Activated CD8-positive, alpha-beta memory T cell treated with anti-CD3 and anti-CD28 coated beads, Interleukin-2, amount 10 ng/mL, durations not matched to agents 7 days and 5 days (primary cell): ENCODE results near the gene OR7C2. TPM values are rescaled to one million over a fixed set of nuclear protein-coding genes. Genes with fewer than 3 reads are reported as not detected.

Source experiments
- total RNA-seq, 2 experiments: library from RNA; stranded (reverse); gene quantifications; one replicate each; pipeline ENCODE4 v1.2.3, GENCODE V29; 2021

OR7C2 gene
- total RNA-seq, 2 experiments from 2014 or later: not detected

Other genes starting within 250 kb of the OR7C2 start
- under 1 TPM; 0.49 to 0.50 TPM for gene ADGRE2, start 162.9 kb upstream of the OR7C2 start, total RNA-seq
- not detected for gene OR7A5, start 106.3 kb upstream of the OR7C2 start, total RNA-seq
- not detected for gene OR7C1, start 106.3 kb upstream of the OR7C2 start, total RNA-seq
- gene OR7A10, start 92.6 kb upstream of the OR7C2 start, total RNA-seq: not detected
- not detected for gene OR7A17, start 55.4 kb upstream of the OR7C2 start, total RNA-seq
- not detected for gene SLC1A6, start 38.4 kb downstream of the OR7C2 start, total RNA-seq
- not detected for gene CASP14, start 108.0 kb downstream of the OR7C2 start, total RNA-seq
- not detected for gene OR1I1, start 140.7 kb downstream of the OR7C2 start, total RNA-seq
- under 1 TPM; 0.07 to 0.09 TPM for gene SYDE1, start 165.9 kb downstream of the OR7C2 start, total RNA-seq